Pulmonary artery endothelial cell (primary cell): Measurements from ENCODE around the gene RAB19. TPM values are rescaled to one million over a fixed set of nuclear protein-coding genes. Genes with fewer than 3 reads are reported as not detected.
A peak's percentile ranks its signal among the peaks of the same experiment; 100 is the strongest.

Experiments
- DNase-seq: peaks from one replicate; pipeline ENCODE4 v3.0.0-alpha.2; 2011; ENCODE audit warnings: low read depth, low spot score
- total RNA-seq: library from RNA; depleted of rRNA; stranded (reverse); fragments of >200 nt; gene quantifications from 2 replicates; pipeline ENCODE4 v1.2.3, GENCODE V29; 2014

RAB19 gene, protein sequence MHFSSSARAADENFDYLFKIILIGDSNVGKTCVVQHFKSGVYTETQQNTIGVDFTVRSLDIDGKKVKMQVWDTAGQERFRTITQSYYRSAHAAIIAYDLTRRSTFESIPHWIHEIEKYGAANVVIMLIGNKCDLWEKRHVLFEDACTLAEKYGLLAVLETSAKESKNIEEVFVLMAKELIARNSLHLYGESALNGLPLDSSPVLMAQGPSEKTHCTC
- 0.33 TPM in 1 of 2 replicates, not detected in the other for total RNA-seq

DNA sequence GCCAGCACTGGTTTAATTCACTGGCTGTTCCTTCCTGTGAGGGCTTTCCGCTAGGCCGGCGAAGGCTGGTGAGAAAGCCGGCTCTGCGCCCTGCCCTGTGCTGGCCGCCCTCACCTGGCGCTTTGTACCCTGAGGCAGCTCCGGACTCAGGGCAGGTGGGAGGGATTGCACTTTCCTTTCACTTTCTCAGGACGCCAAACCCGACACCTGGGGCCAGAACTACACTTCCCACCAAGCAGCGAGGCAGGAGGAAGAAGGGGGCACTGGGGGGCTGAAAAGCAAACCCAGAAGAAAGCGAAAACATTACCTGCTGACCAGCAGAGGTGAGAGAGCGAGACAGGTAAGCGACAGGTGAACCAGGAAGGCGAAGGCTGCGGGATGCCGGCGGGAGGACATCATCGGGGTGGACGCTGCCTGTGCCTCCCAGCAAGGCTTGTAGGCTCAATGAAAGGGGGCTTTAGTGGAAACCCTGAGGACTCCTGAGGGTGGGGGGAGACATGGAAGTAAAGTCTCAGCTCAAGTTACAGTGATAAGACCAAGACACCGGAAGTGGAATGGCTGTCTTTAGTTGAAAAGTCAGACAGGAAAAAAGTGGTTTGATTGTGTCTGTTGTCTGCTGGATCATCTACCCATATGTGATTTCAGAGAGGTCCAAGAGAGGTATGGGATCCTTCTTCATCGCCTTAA, at the start of gene RAB19:
Gene RAB19 (plus strand): TSS at position 181 of the 687 bp plus-strand sequence. CDS start 3,589 bp downstream, outside the sequence.
- DNase-seq, result no peak

DNA sequence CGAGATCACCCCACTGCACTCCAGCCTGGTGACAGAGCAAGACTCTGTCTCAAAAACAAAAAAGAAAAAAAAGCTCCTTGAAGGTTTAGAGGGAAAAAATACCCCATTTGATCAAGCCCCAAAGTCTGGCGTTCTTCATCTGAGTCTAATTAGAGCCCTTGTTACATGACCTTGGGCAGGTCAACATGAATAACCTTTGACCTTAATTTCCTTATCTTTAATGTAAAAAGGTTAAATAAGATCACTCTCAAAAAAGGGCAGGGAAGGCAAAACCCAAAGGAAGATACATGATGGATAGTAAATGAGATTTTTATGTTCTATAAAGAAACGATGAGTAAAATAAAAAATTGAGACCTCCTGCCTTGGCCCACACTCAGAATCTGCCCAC, 45.8 kb upstream of the RAB19 start:
- DNase-seq, result no peak

DNA sequence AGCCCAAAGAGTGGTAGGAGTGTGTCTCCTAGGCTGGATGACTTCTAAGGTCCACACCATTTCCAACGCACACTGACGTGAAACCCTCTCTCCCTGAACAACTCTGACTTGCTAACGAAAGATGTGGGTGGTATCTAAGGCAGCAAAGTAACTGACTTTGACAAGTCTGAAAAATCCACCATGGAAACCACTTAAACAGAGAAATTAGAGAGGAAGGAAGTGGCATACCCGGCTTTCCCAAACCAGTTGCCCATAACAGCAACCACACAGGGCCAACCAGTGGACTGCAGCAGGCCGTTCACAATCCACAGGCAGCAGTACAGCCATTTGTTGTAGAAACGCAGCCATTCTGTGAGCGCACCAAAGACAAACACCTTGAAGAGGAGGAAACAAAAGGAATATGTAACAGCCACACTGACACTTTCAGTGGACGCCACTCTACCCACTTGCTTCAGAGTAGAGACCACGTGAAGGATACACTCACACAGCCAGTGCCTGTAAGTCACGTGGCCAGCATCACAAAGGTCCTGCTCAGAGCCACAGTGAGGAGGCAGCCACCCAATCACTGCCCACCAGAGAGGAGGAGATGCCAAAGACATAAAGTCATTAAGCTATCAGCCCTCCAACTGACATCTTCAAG, 45.3 kb upstream of the RAB19 start:
- DNase-seq, result no peak

DNA sequence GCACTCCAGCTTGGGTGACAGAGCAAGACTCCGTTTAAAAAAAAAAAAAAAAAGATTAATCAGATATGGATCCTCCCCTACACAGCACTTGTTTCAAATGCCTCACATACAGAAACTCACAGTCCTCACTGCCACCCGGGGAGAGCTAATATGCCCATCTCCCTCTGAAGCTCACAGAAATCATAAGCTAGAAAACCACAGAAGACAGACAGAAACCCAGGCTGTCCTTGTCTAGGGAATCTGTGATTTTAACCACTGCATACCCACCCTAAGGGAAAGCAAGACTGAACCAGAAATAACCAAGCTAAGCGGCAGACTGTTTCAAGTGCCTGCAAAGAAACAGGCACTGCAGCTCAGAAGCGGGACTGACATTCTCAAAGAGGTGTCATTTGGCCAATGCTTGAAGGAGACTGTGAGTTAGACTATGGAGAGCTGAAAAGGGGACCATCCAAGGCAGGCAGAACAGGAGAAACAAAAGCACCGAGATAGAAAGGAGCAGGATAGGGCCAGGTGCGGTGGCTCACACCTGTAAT, 43.1 kb upstream of the RAB19 start:
- DNase-seq, result no peak

DNA sequence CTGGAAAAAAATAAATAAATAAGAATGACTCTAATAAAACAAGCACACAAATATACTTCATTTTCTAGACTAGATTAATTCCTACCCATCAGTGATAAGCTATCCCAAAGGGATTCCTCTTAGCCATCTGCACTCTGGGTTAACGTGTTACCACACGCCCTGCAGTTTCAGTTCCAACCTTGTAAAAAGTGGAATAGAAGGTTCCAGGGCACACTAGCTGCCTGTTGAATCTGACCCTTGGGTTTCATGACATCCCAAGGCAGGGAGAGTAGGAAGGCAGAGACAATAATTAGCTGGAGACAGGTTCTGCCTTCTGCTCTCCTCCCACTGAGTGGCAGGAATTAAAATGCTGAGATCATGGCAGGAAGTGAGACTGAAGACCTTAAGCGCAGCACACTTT, 39.0 kb upstream of the RAB19 start:
- DNase-seq, result no peak

DNA sequence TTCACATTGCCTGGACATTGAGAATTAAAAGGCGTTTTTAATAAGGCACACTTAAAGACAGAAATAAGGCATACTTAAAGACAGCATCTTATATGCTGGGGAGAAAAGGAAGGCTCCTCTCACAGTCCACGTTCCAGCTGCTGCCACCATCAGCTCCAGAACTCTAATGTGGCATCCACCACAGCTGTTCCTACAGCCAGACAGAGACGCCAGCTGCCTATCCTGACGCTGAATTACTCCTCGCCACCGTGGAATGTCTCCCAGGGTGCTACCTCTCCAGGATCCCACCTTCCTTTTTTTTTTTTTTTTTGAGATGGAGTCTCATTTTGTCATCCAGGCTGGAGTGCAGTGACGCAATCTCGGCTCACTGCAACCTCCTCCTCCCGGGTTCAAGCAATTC, 36.3 kb upstream of the RAB19 start:
- DNase-seq, result no peak

DNA sequence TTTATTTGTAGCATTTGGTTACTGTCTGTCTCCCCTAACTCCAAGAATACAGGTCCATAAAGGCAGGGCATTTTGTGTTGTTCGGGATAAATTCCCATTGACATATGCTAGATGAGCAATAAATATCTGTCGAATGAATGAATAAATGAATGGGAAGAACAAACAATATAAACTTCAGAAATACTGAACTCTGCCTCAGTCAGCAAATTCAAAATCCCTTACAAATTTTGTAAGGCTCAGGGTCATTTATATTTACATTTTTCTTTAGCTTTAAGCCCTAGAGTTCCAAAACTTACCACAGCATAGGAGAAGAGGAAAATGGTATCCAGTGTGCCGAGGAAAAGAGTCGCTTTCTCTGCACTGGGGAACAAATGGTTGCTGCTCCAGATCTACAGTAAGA, 34.6 kb upstream of the RAB19 start:
- no peak for DNase-seq

DNA sequence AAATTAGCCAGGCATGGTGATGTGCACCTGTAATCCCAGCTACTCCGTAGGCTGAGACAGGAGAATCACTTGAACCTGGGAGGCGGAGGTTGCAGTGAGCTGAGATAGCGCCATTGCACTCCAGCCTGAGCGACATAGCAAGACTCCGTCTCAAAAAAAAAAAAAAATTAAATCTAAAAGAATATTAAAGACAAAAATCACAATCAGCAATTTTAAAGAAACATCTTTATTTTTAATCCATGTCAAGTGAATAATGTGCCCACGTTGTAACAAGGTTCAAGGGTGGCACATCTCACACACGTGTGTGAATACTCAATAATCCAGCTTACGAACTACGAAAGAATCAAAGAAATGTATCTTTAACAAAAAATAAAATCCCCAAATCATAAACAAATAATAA, 28.5 kb upstream of the RAB19 start:
- DNase-seq, result no peak

DNA sequence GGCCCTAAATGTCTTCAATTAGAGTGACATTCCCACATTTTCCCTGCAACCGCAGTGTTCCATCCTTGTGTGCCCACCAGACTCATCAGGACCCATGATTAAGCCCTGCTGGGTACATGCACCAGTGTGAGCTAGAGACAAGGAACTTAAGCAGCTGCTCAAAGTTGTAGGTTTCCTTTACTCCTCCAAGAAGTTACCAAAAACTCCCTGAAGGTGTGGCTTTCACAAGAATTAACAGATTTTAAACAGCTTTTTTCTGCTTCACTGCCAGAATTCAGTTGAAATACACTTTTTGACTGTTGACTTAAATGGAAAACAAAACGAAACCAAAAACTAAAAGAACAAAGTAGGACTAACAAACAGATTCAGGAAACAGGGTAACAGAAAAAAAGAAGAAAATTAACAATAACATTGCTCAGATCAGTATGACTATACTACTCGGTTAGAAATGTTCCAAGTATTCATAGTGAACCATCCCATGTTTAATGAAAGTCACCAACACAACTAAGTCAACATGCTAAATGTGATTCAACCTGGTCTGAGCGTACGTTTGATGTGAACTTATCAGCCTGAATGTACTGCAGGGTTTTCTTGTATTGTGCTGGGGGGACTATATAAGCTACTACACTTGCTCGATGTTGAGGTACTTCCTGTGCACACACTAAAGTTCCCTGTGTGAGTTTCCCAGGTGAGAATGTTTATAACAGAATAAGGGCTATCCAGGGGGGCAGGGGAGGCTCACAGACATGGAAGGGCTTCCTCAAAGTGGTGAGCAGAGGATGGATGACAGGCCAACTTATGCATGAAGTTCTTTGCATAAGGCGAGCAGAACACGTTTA, 27.7 kb upstream of the RAB19 start:
- no peak for DNase-seq

DNA sequence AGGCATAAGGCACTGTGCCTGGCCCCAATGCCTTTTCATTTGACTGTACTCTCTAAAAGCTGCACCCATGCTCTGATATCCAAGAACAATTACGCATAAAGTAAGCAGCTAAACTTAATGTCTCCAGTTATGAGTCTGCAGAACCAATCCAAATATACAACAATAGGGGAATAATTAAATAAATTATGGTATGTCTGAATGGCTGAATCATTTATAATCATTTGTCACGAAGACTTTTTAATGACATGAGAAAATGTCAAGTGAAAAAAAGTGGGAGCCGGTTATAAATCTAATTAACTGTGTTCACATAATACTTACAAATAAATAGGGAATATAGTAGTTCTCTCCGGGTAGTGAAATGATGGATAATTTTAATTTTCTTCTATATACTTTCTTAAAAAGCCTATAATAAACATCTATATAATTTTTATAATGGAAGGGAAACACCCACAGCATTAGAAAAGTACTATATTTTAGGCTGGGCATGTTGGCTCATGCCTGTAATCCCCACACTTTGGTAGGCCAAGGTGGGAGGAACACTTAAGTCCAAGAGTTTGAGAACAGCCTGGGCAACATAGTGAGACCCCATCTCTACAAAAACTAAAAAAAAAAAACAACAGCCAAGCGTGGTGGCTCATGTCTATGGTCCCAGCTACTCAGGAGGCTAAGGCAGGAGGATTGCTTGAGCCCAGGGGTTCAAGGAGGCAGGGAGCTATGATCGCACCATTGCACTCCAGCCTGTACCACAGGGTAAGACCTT, 19.7 kb upstream of the RAB19 start:
- no peak for DNase-seq

DNA sequence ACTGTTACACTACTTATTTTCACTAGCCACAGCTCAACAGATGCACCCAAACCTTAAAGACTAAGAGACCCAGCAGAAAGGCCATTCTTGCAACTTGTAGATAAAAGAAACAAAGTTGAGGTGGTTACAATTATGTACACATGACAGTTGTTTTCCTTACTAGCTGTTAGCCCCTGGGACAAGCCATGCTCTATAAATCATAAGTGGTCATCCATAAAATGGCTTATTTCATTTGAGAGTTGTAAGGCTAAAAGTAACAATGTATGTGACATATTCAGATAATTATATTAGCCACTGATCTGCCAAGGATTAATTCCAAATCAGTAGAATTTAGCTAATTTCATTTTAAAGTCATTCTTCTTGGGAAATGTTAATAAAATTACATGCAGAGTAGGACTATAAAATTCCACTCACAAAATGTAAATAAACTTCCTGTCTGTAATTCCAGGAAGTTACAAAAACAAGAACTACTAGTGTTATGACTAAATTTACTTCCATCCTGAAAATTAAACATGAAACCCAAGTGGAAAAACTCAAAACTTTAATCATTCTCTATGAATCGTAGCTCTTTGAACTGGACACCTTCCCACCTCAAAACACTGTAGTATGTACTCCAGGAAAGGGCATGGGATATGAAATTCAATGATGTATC, 18.8 kb upstream of the RAB19 start:
- no peak for DNase-seq

DNA sequence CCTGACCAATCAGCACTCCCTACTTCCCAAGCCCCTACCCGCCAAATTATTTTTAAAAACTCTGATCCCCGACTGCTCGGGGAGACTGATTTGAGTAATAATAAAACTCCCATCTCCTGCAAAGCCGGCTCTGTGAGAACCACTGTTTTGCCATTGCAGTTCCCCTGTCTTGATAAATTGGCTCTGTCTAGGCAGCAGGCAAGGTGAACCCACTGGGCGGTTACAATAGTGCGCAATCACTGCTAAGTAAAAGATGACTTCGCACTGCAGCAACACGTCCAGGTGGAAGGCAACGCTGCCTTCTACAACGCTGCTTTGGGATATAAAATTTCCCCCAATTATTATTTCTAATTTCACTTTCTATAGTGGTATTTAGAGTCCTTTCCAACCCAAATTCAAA, 14.4 kb upstream of the RAB19 start:
- no peak for DNase-seq

DNA sequence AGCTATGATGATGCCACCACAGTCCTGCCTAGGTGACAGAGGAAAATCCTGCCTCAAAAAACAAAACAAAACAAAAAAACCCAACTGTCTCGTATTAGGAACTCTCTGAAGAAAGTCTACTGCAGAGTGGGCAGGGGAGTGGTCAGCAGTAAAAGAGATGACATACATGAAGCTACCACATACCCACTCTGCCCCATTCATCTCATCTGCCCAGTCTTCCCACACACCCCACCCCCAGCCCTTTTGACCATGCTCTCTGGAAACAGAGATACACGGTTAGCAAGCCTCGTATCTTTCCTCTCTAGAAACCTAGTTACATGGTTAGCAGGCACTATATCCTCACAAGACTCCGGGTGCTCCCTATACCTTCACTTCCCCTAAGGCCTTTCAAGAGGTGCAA, 13.8 kb upstream of the RAB19 start:
- no peak for DNase-seq

DNA sequence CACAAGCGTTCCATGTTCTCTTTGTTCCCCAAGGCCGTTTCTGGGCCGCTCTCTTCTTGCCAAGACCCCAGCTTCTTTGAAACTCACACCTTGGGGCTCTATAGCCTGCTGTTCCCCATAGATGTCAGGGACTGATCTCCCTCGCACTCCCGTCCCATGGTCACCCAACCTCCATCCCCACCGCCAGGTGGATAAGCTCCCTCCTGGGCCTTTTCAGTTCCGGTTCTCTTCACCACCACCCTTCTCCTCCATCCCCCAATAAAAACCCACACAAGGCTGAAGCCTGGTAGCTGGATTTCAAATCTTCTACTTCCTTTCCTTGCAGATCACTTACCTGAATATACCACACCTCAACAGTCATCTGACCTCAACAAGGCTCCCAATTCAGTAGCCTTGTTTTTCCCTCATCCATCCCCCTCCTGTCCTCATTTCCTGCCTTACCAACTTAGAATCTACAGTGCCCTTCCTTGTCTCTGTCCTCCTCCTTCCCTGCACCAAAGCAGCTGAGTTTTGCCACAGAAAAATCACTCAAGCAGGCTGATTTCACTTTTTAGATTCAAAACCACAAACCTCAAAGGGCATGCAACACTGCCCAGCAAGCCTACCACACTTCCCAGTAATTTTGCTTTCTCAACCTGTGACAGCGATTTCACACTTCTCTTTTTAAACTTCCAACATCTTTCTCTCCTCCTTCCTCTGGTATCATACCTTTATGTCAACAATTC, 13.2 kb upstream of the RAB19 start:
- no peak for DNase-seq

DNA sequence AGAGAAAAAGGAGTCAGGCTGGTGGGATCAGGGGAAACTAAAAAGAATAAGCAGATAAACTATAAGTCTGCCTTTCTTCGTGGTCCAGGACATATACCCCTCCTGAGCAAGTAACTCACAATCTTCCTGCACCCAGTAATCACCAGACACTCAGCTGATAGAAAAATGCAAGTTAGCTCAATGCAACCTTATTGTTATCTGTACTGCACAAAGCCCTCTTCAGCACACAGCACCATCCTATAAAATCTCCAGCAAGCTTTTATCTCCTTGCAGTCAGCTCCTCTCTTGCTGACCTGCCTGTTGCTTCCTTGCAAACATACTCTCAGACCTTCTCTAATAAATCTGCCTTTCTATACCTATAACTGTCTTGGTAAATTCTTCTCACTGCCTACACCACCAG, 12.2 kb upstream of the RAB19 start:
- no peak for DNase-seq

DNA sequence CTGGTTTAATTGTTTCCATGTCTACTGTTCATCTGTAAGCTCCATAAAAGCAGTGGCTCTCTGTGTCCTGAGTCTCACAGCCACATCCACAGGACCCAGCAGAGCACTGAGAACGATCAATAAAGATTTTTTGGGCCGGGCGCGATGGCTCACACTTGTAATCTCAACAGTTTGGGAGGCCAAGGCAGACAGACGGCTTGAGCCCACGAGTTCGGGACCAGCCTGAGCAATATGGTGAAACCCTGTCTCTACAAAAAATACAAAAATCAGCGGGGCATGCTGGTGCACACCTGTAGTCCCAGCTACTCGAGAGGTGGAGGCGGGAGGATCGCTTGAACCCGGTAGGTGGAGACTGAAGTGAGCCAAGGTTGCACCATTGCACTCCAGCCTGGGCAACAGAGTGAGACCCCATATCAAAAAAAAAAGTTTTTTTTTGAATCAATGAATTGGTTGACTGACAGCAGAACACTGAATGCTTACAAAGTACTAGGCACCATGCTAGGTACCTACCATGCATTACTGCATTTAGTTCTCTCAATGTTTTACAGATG, 10.0 kb upstream of the RAB19 start:
- DNase-seq, result no peak

DNA sequence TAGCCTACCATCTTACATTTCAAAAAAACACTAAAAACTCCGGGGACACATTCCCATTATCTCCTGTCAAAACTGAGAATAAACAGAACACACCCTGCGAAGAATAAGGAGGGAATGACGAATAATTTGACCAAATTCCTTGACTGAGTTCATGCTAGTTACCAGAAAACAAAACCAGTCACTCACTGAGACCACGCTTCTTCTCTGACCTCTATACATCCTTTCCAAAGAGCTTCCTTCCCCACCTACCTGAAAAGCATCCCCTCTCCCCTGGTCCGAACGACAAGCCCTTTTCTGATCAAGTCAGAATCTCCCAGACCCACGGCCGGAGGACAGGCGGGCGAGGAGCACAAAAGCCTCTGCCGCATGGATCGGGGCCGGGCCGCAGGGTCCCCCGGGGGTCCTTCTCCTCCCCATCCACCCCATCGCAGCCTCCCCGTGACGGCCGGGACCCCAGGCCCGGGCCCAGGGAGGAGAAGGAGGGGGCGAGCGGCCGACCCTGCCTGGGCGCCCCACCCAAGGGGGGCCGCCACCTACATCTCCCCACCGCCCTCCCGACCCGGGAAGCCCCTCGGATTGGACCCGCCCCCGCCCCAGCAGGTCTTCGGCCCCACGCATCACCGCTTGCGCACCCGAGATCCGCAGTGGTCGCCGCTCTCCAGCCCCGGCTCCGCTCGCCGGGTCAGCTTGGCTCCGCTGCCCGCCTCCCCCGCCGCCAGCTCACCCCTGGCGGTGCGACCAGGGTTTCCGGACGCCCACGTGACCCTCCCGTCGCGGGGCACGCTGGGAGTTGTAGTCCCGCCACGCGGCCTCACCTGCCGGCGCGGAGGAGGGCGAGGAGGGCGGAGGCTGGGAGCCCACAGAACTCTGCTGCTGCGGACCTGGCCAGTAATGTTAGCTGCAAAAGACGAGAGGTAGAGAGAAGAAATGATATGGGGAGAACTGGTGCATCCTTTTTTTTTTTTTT, 5.8 kb upstream of the RAB19 start, which contains the start of gene SLC37A3:
Gene SLC37A3 (minus strand): TSS at position 747 of the 967 bp plus-strand sequence. CDS start 16,004 bp downstream, outside the sequence.
- peak; percentile 22 for DNase-seq

DNA sequence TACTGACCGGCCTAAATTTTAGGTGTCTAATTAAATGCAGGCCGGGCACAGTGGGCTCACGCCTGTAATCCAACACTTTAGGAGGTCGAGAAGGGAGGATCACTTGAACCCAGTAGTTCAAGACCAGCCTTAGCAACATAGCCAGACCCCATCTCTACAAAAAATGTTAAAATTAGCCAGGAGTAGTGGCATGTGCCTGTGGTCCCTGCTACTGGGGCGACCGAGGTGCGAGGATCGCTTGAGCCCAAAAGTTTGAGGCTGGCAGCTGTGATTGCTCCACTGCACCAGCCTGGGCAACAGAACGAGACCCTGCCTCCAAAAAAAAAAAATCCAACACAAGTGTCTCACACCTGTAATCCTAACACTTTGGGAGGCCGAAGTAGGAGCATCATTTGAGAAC, 5.0 kb upstream of the RAB19 start:
- no peak for DNase-seq
